Lower leg skin (tissue), 4 donors: Measurements from ENCODE around the gene HOXA7. TPM values are rescaled to one million over a fixed set of nuclear protein-coding genes. Genes with fewer than 3 reads are reported as not detected.

ENCODE experiments used
- DNase-seq, 2 donors: peaks; one replicate each; pipeline ENCODE4 v3.0.0-alpha.2; 2019; ENCODE audit warnings: low spot score in 2 of 2
- H3K4me3 ChIP-seq: fragments of 200-600 bp; sonication (generic); 2 replicates; pipeline ENCODE4 v1.5.1; 2017; ENCODE audit warnings: mild to moderate bottlenecking, low read depth; ENCODE audit not compliant: poor library complexity, severe bottlenecking
- CTCF ChIP-seq, 3 donors: fragments of 450-650 bp; IDR thresholded peaks; one replicate each; pipeline ENCODE4 v1.5.1; 2016; ENCODE audit warnings: antibody characterized with exemption in 3 of 3, mild to moderate bottlenecking in 3 of 3, moderate library complexity in 2 of 3
- POLR2A ChIP-seq, 2 donors: fragments of 450-650 bp; IDR thresholded peaks; one replicate each; pipeline ENCODE4 v1.6.1; 2016 to 2017; ENCODE audit warnings: antibody characterized with exemption in 2 of 2, mild to moderate bottlenecking in 1 of 2, moderate library complexity in 1 of 2
- WGBS, 2 donors: methylation state at CpG; one replicate each; pipeline ENCODE4 v1.1.5; 2018; 5-methylcytosine and 5-hydroxymethylcytosine counted together
- intact Hi-C: fragments of 100-400 bp; cut with DNase I; formaldehyde crosslinking; loops from one replicate; pipeline ENCODE4 v1.15.0; 2023; ENCODE audit warnings: low total_unique reads
- total RNA-seq, 4 donors: library from RNA; depleted of rRNA; stranded (reverse); fragments of >200 nt; gene quantifications; one replicate each; pipeline ENCODE4 v1.1.0, GENCODE V29; 2016

The HOXA7 gene
- total RNA-seq, 4 donors from 2014 or later, result 10.0 to 26.1 (median 18.1) TPM

DNA sequence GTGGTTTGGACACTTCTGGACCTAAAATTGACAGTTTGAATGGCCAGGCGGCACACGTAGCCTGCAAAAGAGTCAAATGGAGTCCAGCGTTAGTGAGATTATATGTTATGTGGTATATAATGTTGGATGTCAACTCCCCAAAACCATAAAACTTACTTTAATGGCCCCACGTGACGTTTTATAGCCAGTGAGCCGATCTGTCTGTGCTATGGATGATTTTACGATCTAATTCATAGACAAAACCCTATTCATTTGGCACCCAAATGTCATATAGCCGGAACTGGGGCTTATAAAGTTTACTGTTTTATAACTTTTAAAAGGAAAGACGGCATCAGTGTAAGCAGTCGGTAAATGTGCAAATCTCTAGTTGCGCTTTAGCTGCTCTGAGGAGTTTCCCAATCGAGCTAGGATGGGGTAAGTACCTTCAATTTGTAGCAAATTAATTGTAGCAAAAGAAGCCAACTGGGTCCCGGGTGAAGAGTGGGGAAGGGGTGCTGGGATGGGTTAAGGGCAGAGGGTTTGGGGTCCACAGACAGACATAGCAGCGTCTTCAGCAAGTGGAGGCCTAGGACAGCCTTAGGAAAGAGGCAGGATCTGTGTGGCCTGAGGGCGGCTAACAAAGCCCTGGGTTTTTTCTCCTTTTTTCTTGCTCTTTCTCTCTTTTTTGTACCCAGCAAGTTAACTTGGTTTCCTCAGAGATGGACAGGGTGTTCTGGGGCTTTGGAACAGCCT, 16.2 kb downstream of the HOXA7 start:
- H3K4me3 ChIP-seq, result no peak overlapping the region
- intact Hi-C loops, result loop anchor here (5.0 kb wide), 1 partner anchor 288 kb away; no protein-coding TSS in a partner anchor
- 87 to 89% methylated on average over 15 of the region's 15 CpGs for WGBS, 2 donors
- TF ChIP-seq CTCF (IDR thresholded peaks at IDR 0.05), result no peak
- TF ChIP-seq POLR2A (IDR thresholded peaks at IDR 0.05), result no peak
- DNase-seq, result peak in 1 of 2 donors; percentile 42

GRCh38 chr7:27139334-27140125, 16.9 kb downstream of the HOXA7 start:
- DNase-seq, result peak in 1 of 2 donors; percentile 86
- WGBS, 2 donors, result 89 to 94% methylated on average over 52 to 53 of the region's 53 CpGs
- no peak overlapping the region for H3K4me3 ChIP-seq
- TF ChIP-seq CTCF (IDR thresholded peaks at IDR 0.05) (no peak), POLR2A (IDR thresholded peaks at IDR 0.05) (no peak)
- intact Hi-C loops, result loop anchor here (5.0 kb wide), 1 partner anchor 287 kb away; no protein-coding TSS in a partner anchor

DNA sequence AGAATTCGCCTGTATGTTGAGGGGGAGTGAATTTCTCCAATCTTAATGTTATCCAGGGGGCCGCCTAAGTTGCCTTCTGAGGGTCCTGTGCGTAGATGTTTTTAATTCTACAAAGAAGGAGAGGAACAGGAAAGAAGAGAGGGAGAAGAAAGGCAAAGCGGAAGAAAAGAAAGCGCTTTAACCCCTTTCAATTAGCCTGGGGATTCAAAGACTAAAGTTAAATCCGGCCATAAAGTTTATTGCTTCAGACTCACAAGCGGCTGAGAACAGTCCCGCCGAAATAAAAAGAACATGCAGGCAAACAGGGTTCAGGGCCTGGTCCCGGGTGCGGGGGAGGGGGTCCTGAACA, 17.5 kb downstream of the HOXA7 start:
- no peak overlapping the region for H3K4me3 ChIP-seq
- intact Hi-C loops, result no loop called here

DNA sequence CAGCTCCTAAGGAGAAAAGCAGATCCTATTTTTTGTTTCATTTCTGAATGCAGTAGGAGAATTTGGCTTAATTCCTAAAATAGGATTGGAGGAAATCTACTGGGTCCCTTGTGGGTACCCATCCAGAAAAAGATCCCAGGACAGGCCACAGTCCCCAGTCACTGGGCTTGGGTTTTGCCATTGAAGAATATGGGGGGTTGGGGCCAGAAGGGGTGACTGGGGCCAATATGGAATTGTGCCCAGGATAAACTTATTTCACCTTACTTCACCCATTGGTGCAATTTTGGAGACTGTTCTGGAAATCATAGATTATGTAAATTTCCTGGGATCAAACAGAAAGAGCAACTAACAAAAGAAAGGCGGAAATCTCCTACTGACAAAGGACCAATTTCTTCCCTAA, 18.0 kb downstream of the HOXA7 start:
- WGBS, 2 donors, result 84 to 97% methylated on average over 1 of the region's 1 CpG
- DNase-seq, result no peak
- intact Hi-C loops, result no loop called here
- H3K4me3 ChIP-seq, result no peak overlapping the region
- TF ChIP-seq CTCF (IDR thresholded peaks at IDR 0.05) (no peak), POLR2A (IDR thresholded peaks at IDR 0.05) (no peak)

More for the DNA sequence above, 17.5 kb downstream of the HOXA7 start:
- 79 to 88% methylated on average over 11 of the region's 11 CpGs for WGBS, 2 donors
- TF ChIP-seq POLR2A (IDR thresholded peaks at IDR 0.05) (no peak), CTCF (IDR thresholded peaks at IDR 0.05) (no peak)
- no peak for DNase-seq

DNA sequence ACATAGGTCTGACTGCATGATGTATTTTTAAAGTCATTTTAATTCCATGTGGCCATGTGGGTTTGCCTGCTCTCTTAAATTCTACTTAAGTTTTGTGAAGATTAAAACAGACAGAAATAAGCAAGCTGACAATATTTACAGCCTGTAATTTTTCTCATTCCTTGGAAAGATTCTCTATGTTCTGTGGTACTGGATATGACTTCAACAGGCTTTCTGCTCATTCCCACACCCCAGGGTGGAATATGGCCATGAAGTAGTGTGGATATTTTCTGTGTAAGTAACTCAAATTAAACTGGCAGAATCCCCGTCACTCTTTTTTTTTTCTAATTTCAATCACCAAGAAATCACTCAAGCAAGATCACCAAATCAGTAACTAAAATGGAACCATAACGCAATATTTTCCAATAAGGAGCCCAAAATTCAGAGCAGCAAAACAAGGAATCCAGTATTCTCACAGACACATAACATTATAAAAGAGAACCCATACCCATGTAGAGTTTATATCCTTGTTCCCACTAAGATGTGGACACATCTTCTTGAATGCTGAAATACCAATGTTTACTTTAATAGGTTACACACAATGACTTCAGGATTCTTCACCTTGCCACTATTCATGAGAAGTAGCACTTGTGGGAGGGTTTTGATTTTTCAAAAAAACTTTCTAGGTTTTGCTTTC, 18.7 kb downstream of the HOXA7 start:
- no peak for DNase-seq
- intact Hi-C loops, result no loop called here
- TF ChIP-seq POLR2A (IDR thresholded peaks at IDR 0.05), result no peak
- TF ChIP-seq CTCF (IDR thresholded peaks at IDR 0.05), result no peak
- no peak overlapping the region for H3K4me3 ChIP-seq
- 80 to 83% methylated on average over 2 of the region's 2 CpGs for WGBS, 2 donors
